Adrenal gland (tissue), 5 donors: ENCODE data around the gene ELOVL6.

Source experiments
- CTCF ChIP-seq, 6 experiments: fragments of 450-650 bp in 4 of 6; fragments of 200-600 bp in 2 of 6; sonication (generic) in 1 of 6; IDR thresholded peaks; 1 replicate in 5 of 6; 2 replicates in 1 of 6; pipeline versions ENCODE4 v1.5.1 to v1.8.0; 2016 to 2021; ENCODE audit warnings: antibody characterized with exemption in 6 of 6, mild to moderate bottlenecking in 2 of 6, moderate library complexity in 1 of 6
- POLR2A ChIP-seq, 2 donors: fragments of 450-650 bp; IDR thresholded peaks; one replicate each; pipeline ENCODE4 v1.6.1; 2017; ENCODE audit warnings: antibody characterized with exemption in 2 of 2, mild to moderate bottlenecking in 2 of 2, moderate library complexity in 1 of 2
- donor health status: DM: no; HTN: no; CAD: no.

GRCh38 chr4:110092646-110093045 is 105.8 kb downstream of the ELOVL6 start:
- TF ChIP-seq CTCF (IDR thresholded peaks at IDR 0.05): no peak
- TF ChIP-seq POLR2A (IDR thresholded peaks at IDR 0.05): no peak
